IMR-90 (cell line): ENCODE results near the gene CORO1C. TPM values are rescaled to one million over a fixed set of nuclear protein-coding genes. Genes with fewer than 3 reads are reported as not detected.

Source experiments
- BHLHE40 ChIP-seq: fragments of 150-350 bp; IDR thresholded peaks from 2 replicates; pipeline ENCODE4 v1.6.1; 2016; ENCODE audit warnings: mild to moderate bottlenecking, low read depth, low read length
- MAZ ChIP-seq: IDR thresholded peaks from 2 replicates; pipeline ENCODE4 v1.6.1; 2012; ENCODE audit warnings: low read depth, mild to moderate bottlenecking, low read length, improper control_type of control experiment, moderate library complexity, borderline replicate concordance
- NFE2L2 ChIP-seq: fragments of 150-350 bp; IDR thresholded peaks from 2 replicates; pipeline ENCODE4 v1.6.1; 2016; ENCODE audit warnings: low read depth, mild to moderate bottlenecking, low read length
- polyA plus RNA-seq, 3 experiments: library from polyadenylated mRNA; depleted of rRNA; stranded (reverse); fragments of >200 nt; gene quantifications; 2 replicates each; pipeline ENCODE4 v1.2.3, GENCODE V29; 2012; ENCODE audit warnings: low replicate concordance in 1 of 3
- total RNA-seq: library from RNA; depleted of rRNA; stranded (reverse); fragments of >200 nt; gene quantifications from 2 replicates; pipeline ENCODE4 v1.2.3, GENCODE V29; 2012
- TF ChIP-seq, protein P1 (sequence below): fragments of 150-350 bp; IDR thresholded peaks from 2 replicates; pipeline ENCODE4 v1.6.1; 2017; ENCODE audit warnings: mild to moderate bottlenecking, antibody characterized with exemption, low read length, low read depth

CORO1C gene
- total and polyA plus RNA-seq, 2 of the 4 experiments (the other 2 are of a cell fraction), result 675 to 1,100 TPM

DNA sequence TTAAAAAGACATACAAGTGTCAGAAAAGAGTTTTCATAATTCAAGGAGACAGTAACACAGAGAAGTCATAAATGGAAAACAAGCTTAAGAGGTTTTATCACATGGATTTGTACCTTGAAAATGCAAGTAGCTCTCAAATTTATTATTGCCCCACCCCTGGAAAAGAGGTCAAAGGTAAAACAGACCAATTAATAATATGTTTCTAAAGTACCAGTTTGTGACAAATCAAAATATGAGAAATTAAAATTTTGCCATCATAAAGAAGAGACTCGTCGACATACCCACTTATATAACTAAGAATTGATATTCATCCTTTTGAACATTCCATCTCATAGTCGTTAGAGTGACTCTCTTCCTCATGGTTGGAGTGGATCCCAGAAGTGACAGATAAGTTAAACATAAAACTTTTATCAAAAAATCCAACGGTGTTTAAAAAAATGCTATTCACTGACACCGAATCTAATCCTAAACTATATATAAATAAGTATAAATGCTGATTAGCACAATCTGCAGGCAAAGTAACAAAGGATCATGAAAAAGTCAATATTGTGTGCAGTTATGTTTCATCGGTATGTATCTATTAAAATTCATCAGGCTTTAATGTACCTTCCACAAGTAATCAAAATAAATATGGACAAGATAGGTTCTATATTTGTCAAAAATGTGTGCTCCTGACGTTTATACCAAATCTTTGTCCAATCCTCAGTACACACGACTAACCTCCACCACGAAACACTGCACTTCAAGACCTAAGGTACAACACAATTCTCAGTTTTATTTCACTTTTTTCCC, 2.3 kb downstream of the CORO1C start (continued):
- TF ChIP-seq, protein P1, sequence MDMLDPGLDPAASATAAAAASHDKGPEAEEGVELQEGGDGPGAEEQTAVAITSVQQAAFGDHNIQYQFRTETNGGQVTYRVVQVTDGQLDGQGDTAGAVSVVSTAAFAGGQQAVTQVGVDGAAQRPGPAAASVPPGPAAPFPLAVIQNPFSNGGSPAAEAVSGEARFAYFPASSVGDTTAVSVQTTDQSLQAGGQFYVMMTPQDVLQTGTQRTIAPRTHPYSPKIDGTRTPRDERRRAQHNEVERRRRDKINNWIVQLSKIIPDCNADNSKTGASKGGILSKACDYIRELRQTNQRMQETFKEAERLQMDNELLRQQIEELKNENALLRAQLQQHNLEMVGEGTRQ, result no peak
- TF ChIP-seq NFE2L2 (no peak), MAZ (no peak), BHLHE40 (no peak)
